K562 (cell line): ENCODE results near the gene DLGAP1. TPM values are rescaled to one million over a fixed set of nuclear protein-coding genes. Genes with fewer than 3 reads are reported as not detected.
A peak's percentile ranks its signal among the peaks of the same experiment; 100 is the strongest.

Experiments
- BCL6 ChIP-seq: fragments of 250-450 bp; sonication (Bioruptor Pico); IDR thresholded peaks from 2 replicates; pipeline ENCODE4 v1.4.0; 2020
- BRCA1 ChIP-seq, 2 experiments: fragments of 450-650 bp in 1 of 2; sonication (generic) in 1 of 2; formaldehyde crosslinking in 1 of 2; IDR thresholded peaks; 2 replicates each; pipeline versions ENCODE4 v1.5.0 to v1.6.1; 2017 to 2020; ENCODE audit warnings: mild to moderate bottlenecking in 1 of 2, missing genetic modification reagents in 1 of 2
- CREM ChIP-seq: IDR thresholded peaks from 2 replicates; pipeline ENCODE4 v1.6.1; 2014; ENCODE audit warnings: antibody characterized with exemption, low read depth
- HDAC8 ChIP-seq: fragments of 450-650 bp; IDR thresholded peaks from 2 replicates; pipeline ENCODE4 v1.6.1; 2016; ENCODE audit warnings: mild to moderate bottlenecking, missing genetic modification characterization, moderate library complexity, missing compliant biosample characterization
- HNRNPL ChIP-seq: fragments of 200-400 bp; formaldehyde crosslinking; IDR thresholded peaks from 2 replicates; pipeline ENCODE4 v1.6.1; 2017; ENCODE audit warnings: low read depth, mild to moderate bottlenecking, low read length
- IRF2 ChIP-seq: sonication (generic); formaldehyde crosslinking; IDR thresholded peaks from 2 replicates; pipeline ENCODE4 v1.8.1; 2022; ENCODE audit warnings: mild to moderate bottlenecking, missing genetic modification reagents
- MED1 ChIP-seq: sonication (generic); formaldehyde crosslinking; IDR thresholded peaks from 2 replicates; pipeline ENCODE4 v1.8.1; 2023; ENCODE audit warnings: missing genetic modification reagents, borderline replicate concordance
- NCOA1 ChIP-seq: fragments of 450-650 bp; IDR thresholded peaks from 2 replicates; pipeline ENCODE4 v1.6.1; 2016; ENCODE audit warnings: low read depth
- PHB2 ChIP-seq: fragments of 450-650 bp; IDR thresholded peaks from 2 replicates; pipeline ENCODE4 v1.6.1; 2017; ENCODE audit warnings: low read depth
- RBM15 ChIP-seq: fragments of 200-400 bp; formaldehyde crosslinking; IDR thresholded peaks from 2 replicates; pipeline ENCODE4 v1.6.1; 2018; ENCODE audit warnings: mild to moderate bottlenecking, low read length, moderate library complexity; ENCODE audit not compliant: insufficient read depth
- RBM25 ChIP-seq: fragments of 200-400 bp; formaldehyde crosslinking; IDR thresholded peaks from 2 replicates; pipeline ENCODE4 v1.6.1; 2018; ENCODE audit warnings: low read length, low read depth, moderate library complexity; ENCODE audit not compliant: severe bottlenecking
- RNF219 ChIP-seq: fragments of 250-450 bp; sonication (Bioruptor Pico); IDR thresholded peaks from 2 replicates; pipeline ENCODE4 v1.5.0; 2022; ENCODE audit warnings: mild to moderate bottlenecking
- SIN3A ChIP-seq, 2 experiments: fragments of 150-350 bp in 1 of 2; IDR thresholded peaks; 2 replicates each; pipeline ENCODE4 v1.6.1; 2011 to 2016; ENCODE audit warnings: borderline replicate concordance in 2 of 2, low read depth in 2 of 2, low read length in 2 of 2, mild to moderate bottlenecking in 2 of 2, moderate library complexity in 2 of 2; ENCODE audit not compliant: control insufficient read depth in 1 of 2
- SMARCE1 ChIP-seq: fragments of 450-650 bp; IDR thresholded peaks from 2 replicates; pipeline ENCODE4 v1.7.1; 2016; ENCODE audit warnings: mild to moderate bottlenecking
- TARDBP ChIP-seq: fragments of 450-650 bp; IDR thresholded peaks from 2 replicates; pipeline ENCODE4 v1.6.1; 2016
- TBL1XR1 ChIP-seq, 2 experiments: IDR thresholded peaks; 2 replicates each; pipeline ENCODE4 v1.6.1; 2012; ENCODE audit warnings: improper control_type of control experiment in 2 of 2, low read length in 2 of 2, mild to moderate bottlenecking in 1 of 2
- U2AF1 ChIP-seq: fragments of 200-400 bp; formaldehyde crosslinking; optimal IDR thresholded peaks from 2 replicates; pipeline ENCODE3; 2017; ENCODE audit warnings: mild to moderate bottlenecking, low read depth, low read length, moderate library complexity
- VEZF1 ChIP-seq: fragments of 200-800 bp; sonication (Bioruptor generic); IDR thresholded peaks from 2 replicates; pipeline ENCODE4 v1.6.1; 2017; ENCODE audit warnings: missing genetic modification characterization, missing compliant biosample characterization
- ZFP36 ChIP-seq: fragments of 150-350 bp; IDR thresholded peaks from 2 replicates; pipeline ENCODE4 v1.6.1; 2018; ENCODE audit warnings: low read length, low read depth; ENCODE audit not compliant: partially characterized antibody
- ZNF175 ChIP-seq: fragments of 200-800 bp; sonication (Bioruptor generic); IDR thresholded peaks from 2 replicates; pipeline ENCODE4 v1.6.1; 2016; ENCODE audit warnings: low read depth, mild to moderate bottlenecking, missing genetic modification characterization, missing compliant biosample characterization
- ZNF707 ChIP-seq: fragments of 250-450 bp; sonication (Bioruptor Pico); conservative IDR thresholded peaks from 2 replicates; pipeline ENCODE4 v1.8.0; 2022; ENCODE audit warnings: inconsistent platforms, mild to moderate bottlenecking, moderate library complexity
- ZSCAN32 ChIP-seq: fragments of 450-650 bp; formaldehyde crosslinking; IDR thresholded peaks from 2 replicates; pipeline ENCODE4 v1.4.0; 2020; ENCODE audit warnings: mild to moderate bottlenecking, moderate library complexity
- polyA plus RNA-seq, 8 experiments: library from polyadenylated mRNA; depleted of rRNA in 4 of 8; stranded (reverse) in 5 of 8; unstranded in 3 of 8; fragments of >200 nt; fragmentation: Nextera tagmentation in 2 of 8; fragmentation: Illumina TruSeq in 1 of 8; extraction: Ambion mirVana in 2 of 8; extraction: Trizol in 1 of 8; gene quantifications; 2 replicates each; pipeline versions ENCODE4 v1.2.1 to v1.2.3, GENCODE V29; 2011 to 2014; ENCODE audit warnings: inconsistent platforms in 1 of 8, missing spikeins in 1 of 8
- total RNA-seq, 7 experiments: library from RNA; depleted of rRNA in 6 of 7; stranded (reverse); fragments of >200 nt in 6 of 7; fragmentation: Illumina TruSeq in 2 of 7; extraction: Trizol in 2 of 7; gene quantifications; 2 replicates each; pipeline versions ENCODE4 v1.2.1 to v1.2.3, GENCODE V29; 2011 to 2021; ENCODE audit warnings: low replicate concordance in 1 of 7
- TF ChIP-seq, protein P1 (sequence below): fragments of 250-450 bp; sonication (Bioruptor Pico); IDR thresholded peaks from 2 replicates; pipeline ENCODE4 v1.6.1; 2021; ENCODE audit warnings: mild to moderate bottlenecking
- TF ChIP-seq, protein P2 (sequence below): sonication (generic); formaldehyde crosslinking; IDR thresholded peaks from 2 replicates; pipeline ENCODE4 v1.8.0; 2022; ENCODE audit warnings: mild to moderate bottlenecking, missing genetic modification reagents
- TF ChIP-seq, protein P3 (sequence below): sonication (generic); formaldehyde crosslinking; IDR thresholded peaks from 2 replicates; pipeline ENCODE4 v1.5.0; 2020; ENCODE audit warnings: missing genetic modification reagents

The DLGAP1 gene
- total and polyA plus RNA-seq, 9 of the 15 experiments (the other 6 are each of a cell fraction or from before 2014, with no cell fraction given): 0.04 to 0.22 (median 0.08) TPM

GRCh38 chr18:3468833-3469232, 986.3 kb downstream of the DLGAP1 start (continued):
- TF ChIP-seq SMARCE1 (no peak; the same call in 1 of the 2 replicates), BCL6 (no peak), MED1 (no peak), RBM25 (no peak), IRF2 (CRISPR knock-in tag) (no peak), RNF219 (CRISPR knock-in tag) (no peak), U2AF1 (no peak), RBM15 (no peak), NCOA1 (no peak), SIN3A (IDR thresholded peaks at IDR 0.05; ENCODE audit: borderline replicate concordance in 2 of 2, control insufficient read depth in 1 of 2, low read depth in 2 of 2, low read length in 2 of 2) (no peak), ZSCAN32 (no peak), HNRNPL (no peak), TARDBP (no peak), ZNF707 (CRISPR knock-in tag) (no peak), TBL1XR1 (IDR thresholded peaks at IDR 0.05; ENCODE audit: low read length in 2 of 2) (0 out of 4 replicates have a peak, but pooled peaks of 1 of the 2 experiments have one; percentile 5), CREM (peak; percentile 82), PHB2 (no peak), ZNF175 (CRISPR knock-in tag) (0 out of 2 replicates have a peak, but pooled peaks have one; percentile 42), VEZF1 (CRISPR knock-in tag) (peak; percentile 51), BRCA1 (IDR thresholded peaks at IDR 0.05) (no peak), BRCA1 (CRISPR knock-in tag; IDR thresholded peaks at IDR 0.05) (no peak), ZFP36 (no peak), HDAC8 (tag) (no peak)
- TF ChIP-seq, protein P1, sequence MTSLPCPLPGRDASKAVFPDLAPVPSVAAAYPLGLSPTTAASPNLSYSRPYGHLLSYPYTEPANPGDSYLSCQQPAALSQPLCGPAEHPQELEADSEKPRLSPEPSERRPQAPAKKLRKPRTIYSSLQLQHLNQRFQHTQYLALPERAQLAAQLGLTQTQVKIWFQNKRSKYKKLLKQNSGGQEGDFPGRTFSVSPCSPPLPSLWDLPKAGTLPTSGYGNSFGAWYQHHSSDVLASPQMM: no peak
- TF ChIP-seq, protein P2, sequence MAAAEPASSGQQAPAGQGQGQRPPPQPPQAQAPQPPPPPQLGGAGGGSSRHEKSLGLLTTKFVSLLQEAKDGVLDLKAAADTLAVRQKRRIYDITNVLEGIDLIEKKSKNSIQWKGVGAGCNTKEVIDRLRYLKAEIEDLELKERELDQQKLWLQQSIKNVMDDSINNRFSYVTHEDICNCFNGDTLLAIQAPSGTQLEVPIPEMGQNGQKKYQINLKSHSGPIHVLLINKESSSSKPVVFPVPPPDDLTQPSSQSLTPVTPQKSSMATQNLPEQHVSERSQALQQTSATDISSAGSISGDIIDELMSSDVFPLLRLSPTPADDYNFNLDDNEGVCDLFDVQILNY: no peak
- TF ChIP-seq, protein P3, sequence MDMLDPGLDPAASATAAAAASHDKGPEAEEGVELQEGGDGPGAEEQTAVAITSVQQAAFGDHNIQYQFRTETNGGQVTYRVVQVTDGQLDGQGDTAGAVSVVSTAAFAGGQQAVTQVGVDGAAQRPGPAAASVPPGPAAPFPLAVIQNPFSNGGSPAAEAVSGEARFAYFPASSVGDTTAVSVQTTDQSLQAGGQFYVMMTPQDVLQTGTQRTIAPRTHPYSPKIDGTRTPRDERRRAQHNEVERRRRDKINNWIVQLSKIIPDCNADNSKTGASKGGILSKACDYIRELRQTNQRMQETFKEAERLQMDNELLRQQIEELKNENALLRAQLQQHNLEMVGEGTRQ (CRISPR knock-in tag): no peak
